Skeletal muscle cell (primary cell): ENCODE results near the gene NUMBL.

Experiments
- DNase-seq: peaks from one replicate; pipeline ENCODE4 v3.0.0-alpha.2; 2010; ENCODE audit warnings: low read depth
- H3K4me3 ChIP-seq: 2 replicates; pipeline ENCODE4 v1.5.1; 2011; ENCODE audit warnings: low read depth, mild to moderate bottlenecking, control low read depth, low read length, moderate library complexity

The NUMBL gene

GRCh38 chr19:40693150-40693788 is 2.8 kb upstream of the NUMBL start:
- DNase-seq = no peak

DNA sequence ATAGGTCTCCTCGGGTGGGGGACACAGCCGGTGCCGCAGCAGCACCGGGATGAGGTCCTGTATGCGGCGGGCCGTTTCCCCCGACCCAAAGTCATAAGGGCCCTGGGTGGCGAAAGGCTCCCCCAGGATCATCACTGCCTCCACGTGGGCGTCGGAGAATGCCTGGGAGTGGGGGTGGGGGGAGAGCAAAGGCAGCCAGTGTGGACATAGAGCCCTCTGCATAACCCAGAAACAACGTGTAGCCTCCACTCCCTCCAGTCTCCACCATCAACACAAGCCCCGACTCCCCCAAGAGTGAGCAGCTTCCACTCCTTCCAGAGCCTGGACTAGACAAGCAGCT is 1.7 kb upstream of the NUMBL start:
- H3K4me3 ChIP-seq = no peak overlapping the region

More at GRCh38 chr19:40693150-40693788, 2.8 kb upstream of the NUMBL start:
- no peak overlapping the region for H3K4me3 ChIP-seq

GRCh38 chr19:40691421-40692211 is 1.2 kb upstream of the NUMBL start:
- DNase-seq = no peak
- H3K4me3 ChIP-seq = no peak overlapping the region

More for the DNA sequence above, 1.7 kb upstream of the NUMBL start:
- no peak for DNase-seq

GRCh38 chr19:40690693-40691420 is 406 bp upstream of the NUMBL start:
- peak; percentile 76 for DNase-seq

DNA sequence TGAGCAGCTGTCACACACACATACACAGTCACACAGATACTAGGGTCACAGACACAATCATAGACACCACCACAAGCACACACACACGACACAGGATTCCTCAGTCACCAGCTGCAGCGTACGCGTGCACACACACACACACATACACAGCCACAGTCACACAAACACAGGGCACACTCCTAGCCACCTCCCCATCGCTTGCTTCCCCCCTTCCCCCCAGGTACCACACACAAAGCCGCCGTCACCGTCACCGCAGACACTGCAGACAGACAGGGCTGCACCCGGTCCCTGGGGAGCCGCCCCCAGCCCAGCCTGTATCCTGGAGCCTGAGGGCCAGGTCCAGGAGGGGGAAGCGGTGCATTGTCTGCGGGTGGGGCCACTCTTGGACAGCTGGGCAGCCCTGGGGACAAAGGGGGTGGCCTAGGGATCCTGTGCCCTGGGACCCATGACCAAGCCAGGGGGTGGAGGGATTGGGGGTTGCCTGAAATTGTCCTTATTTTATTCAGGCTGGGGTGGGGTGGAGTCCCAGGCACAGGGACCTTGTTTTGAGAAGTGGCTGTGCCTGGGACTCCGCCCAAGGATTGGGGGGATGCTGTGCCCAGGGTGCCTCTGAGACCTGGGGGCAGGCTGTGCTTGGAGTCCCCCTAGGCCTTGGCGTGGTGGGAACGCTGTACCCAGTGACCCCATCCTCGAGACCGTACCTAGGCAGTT is 957 bp downstream of the NUMBL start:
- H3K4me3 ChIP-seq = peak overlapping the region; percentile 98
- no peak for DNase-seq

More at GRCh38 chr19:40690693-40691420, 406 bp upstream of the NUMBL start:
- H3K4me3 ChIP-seq = peak overlapping the region; percentile 98

- H3K4me3 ChIP-seq = peak overlapping the region; percentile 98
- no peak for DNase-seq
Observed at GRCh38 chr19:40688987-40689338, 1.5 kb downstream of the NUMBL start.

DNA sequence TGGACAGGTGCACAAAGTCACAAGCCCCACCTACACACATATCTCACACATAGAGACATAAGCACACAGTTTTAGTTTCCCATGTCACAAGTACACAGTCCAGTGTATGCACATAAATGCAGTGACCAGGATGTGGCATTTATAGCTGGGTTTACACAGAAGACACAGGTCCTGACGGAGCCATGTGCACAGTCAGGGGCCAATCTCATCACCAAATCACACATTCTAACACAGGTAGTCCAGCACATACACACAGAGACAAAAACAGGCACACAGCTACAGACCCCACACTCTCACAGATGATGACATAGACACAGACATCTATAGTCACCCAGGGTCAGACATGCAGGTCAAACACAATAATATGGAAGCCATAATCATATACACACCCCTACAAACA is 2.1 kb downstream of the NUMBL start:
- DNase-seq = no peak
- H3K4me3 ChIP-seq = peak overlapping the region; percentile 98

GRCh38 chr19:40687525-40688016 is 2.9 kb downstream of the NUMBL start:
- peak overlapping the region; percentile 98 for H3K4me3 ChIP-seq
- peak; percentile 52 for DNase-seq

GRCh38 chr19:40686882-40687524 is 3.4 kb downstream of the NUMBL start:
- DNase-seq = no peak
- no peak overlapping the region for H3K4me3 ChIP-seq

- H3K4me3 ChIP-seq = no peak overlapping the region
- no peak for DNase-seq
Observed at GRCh38 chr19:40685563-40685962, 4.9 kb downstream of the NUMBL start.

DNA sequence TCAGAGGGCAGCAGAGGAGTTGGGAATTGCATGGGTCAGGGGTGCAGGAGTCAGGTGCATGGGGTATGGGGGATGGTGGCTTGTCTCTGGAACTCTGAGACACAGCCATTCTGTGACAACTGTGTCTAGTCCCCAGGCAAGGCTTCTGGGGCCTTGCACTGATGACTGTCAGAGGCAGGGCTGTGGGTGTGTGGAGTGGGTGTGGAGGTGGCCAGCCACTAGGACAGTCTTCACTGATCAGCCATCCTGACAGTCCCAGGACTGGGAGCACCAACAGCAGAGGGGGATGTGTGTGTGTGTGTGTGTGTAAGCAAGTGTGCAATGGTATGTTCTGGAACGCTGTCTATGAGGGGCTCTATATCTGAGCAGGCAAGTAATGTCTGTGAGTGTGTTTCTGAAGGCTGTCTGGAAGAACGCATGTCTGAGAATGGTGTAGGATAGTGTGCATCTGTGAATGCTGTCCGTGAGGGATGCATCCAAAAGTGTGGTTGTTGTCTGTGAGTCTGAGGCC is 5.4 kb downstream of the NUMBL start:
- no peak for DNase-seq
- no peak overlapping the region for H3K4me3 ChIP-seq

GRCh38 chr19:40684280-40684679 is 6.2 kb downstream of the NUMBL start:
- H3K4me3 ChIP-seq = no peak overlapping the region
- no peak for DNase-seq

GRCh38 chr19:40683437-40683836 is 7.0 kb downstream of the NUMBL start:
- no peak for DNase-seq
- H3K4me3 ChIP-seq = no peak overlapping the region

DNA sequence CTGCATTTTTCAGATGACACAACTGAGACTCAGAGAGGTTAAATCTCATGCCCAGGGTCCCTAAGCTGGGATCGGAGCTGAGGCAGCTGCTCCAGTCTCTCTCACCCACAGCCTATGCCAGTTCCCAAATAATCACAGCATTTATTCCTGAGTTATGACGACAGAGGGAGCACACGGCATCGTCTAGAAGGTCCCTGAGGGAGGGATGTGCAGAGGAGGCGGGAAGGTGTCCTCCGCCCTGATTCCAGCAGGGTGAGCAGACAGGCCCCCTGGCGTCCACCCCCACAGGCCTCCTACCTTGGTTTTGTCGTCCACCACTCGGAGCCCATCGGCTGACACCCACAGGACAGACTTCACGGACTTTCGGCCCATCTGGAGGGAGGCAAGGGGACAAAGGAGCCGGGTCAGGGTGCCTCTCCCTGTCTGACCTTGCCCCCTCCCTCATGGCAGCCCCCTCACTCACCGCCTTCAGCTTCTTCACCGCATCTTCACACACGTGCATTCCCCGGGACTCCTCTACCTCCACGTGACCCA is 8.0 kb downstream of the NUMBL start:
- H3K4me3 ChIP-seq = no peak overlapping the region
- no peak for DNase-seq

DNA sequence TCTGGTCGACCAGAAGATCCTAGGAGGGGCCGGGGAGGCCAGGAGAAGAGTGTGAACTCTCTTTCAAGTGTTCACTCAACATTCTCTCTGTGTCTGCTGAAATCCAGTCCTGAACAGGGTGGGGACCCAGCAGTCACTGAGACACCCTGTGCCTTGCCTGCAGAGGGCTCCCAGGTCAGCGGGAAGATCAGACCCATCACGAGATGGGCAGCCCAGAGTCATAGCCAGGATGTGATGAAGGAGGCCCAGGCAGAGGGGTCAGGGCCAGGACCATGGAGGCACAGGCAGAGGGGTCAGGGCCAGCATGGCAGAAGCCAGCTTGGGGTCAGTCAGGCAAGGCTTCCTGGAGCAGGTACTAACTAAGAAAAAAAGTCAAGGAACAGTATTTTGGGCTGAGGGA is 9.4 kb downstream of the NUMBL start:
- no peak overlapping the region for H3K4me3 ChIP-seq
- no peak for DNase-seq

DNA sequence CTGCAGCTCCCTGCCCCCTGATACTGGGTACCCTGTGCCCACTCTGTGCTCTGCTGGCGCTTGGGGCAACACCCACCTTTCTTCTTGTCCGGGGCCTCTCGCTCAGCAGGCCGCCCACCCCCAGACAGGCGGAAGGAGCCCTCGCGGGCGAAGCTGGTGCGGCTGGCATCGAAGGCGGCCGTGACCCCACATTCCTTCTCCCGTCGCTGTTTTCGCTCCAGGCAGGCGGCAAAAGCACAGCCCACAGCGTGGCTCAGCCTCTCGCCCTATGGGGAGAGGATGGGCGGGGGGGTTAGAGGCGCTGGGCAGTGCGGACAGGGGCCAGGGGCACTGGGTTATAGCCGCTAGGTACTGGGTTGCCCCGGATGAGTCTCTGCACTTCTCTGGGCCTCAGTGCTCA is 13.3 kb downstream of the NUMBL start:
- no peak for DNase-seq
- no peak overlapping the region for H3K4me3 ChIP-seq

DNA sequence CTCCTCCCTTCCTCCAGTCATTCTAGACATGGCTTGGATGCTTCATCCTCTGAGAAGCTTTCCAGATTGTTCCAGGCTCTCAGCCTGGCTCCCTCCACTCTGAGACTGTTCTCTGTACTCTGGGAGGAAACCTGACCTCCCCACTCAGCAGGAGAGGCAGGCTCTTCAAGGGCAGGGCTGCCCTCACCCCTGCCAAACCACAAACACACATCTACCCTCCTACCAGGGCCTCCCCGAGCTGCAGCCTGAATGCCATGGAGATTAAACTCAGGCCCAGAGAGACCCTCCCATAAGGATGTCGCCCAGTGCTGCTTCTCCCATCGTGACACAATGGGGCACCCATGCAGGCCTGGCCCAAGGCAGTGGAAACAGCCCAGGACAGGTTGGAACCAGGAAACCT is 16.2 kb downstream of the NUMBL start:
- DNase-seq = no peak
- no peak overlapping the region for H3K4me3 ChIP-seq

DNA sequence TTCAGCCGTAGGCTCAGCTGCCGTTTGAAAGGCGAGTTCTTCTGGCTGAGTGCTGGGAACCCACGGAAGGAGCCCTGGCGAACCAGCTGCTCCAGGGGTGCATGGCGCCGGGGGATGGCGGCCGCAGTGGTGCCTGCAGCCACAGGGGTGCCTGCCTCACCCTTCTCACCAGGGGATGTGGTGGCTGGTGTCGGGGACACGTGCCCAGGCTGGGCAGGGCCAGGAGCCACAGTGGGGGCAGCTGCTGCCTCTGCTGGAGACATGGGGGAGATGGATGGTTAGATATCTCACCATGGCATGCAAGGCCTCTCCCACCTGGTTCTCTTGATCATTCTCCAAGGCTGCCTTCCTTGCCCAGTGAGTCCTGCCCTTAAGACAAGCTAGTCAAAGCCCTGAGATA is 17.1 kb downstream of the NUMBL start:
- no peak for DNase-seq
- H3K4me3 ChIP-seq = no peak overlapping the region
